NK-92 treated with Interleukin-12 subunit alpha and Interleukin-12 subunit beta, amount 100 ng/mL, for 24 hours (cell line): ENCODE results near the gene MYO19.
"Not testable (repeated sequence)": the region's sequence is repeated elsewhere in the genome, so short reads cannot be mapped to it uniquely, and the experiment has no call there.

Source experiments
- DNase-seq: peaks from one replicate; lab custom pipeline; 2025; lab: John Stamatoyannopoulos, UW

The MYO19 gene

GRCh38 chr17:36461330-36462110, 73.1 kb downstream of the MYO19 start:
- DNase-seq, result no peak

DNA sequence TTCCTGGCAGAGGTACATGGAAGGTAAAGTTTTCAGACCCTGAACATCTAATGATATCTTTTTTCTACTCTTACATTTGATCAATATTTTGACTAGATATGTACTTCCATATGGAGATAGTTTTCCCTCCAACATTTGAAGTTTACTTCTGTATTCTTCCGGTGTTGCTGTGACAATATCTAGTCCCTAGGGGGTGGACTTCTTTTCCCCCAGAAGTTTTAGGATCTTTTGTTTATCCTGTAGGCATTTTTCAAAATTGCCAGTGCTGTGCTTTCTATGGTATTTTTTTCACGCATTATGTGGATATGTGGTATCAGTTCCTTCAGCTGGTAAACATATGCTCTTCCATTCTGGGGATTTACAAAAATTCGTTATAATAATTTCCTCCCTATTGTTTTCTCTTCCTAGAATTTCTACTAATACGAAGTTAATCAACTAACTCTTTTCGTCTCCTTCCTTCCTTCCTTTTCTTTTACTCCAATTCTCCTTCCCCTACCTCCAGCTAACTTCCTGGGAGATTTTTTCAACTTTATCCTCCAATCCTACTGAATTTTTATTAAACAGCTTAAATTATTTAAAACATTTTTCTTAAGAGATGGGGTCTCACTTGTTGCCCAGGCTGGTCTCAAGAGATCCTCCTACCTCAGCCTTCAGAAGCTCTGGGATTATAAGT, 74.3 kb downstream of the MYO19 start:
- DNase-seq, result no peak

GRCh38 chr17:36459601-36460000, 75.1 kb downstream of the MYO19 start:
- DNase-seq, result no peak

DNA sequence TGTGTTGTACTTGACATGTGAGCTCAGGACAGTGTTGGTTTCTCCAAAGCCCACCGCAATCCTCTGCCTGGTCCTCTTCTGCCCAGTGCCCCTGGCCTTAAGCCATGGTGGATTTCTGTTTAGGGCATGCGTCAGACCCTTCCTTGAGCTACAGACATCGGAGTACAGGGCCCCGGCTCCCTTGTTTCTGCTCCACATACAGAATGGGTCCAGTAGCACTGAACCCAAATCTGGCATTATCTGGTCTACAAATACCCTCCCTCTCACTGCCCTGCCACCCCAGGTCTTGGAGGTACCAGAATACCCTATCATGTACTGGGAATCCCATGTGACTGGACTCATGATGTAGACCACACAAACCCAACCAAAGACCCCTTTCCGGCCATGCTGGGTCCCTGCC, 75.6 kb downstream of the MYO19 start:
- DNase-seq, result no peak

DNA sequence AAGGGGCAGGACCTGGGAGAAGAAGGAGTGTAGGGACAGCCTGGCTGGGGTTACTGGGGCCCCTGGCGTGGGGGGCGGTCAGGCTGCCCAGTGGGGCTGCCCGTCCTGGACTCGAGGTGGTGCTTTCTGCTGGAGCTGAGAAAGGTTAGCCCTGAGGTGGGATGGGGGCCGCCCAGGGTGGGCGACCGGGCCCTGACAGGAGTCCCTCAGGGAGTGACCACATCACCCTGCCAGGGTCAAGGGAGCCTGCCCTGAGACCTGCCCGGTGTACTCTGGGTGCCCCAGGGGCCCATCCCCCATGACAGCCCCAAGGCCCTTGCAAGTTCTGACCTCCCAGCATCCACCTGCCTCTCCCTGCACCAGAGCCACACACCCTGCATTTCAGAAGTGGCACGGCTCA, 77.0 kb downstream of the MYO19 start:
- not testable (repeated sequence) for DNase-seq

GRCh38 chr17:36452888-36453287, 81.8 kb downstream of the MYO19 start:
- DNase-seq, result not testable (repeated sequence)

DNA sequence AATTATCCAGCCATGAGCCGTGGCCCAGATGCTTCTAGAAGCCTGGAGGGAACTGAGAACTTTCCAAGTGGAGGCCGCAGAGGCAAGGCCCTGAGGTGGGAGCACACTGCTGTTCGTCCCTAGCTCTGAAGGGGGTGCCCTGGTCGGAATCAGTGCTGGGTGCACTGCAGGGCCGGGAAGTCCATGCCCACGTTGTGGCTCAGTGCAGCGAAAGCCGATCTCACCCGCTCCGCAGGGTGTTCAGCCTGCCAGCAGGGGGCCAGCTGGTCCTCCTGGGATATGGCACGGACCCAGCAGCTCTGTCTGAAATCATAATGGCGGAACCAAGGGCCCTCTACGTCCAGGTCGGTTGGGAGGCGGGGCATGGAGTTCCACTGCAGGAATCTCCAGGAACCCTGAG, 84.7 kb downstream of the MYO19 start:
- DNase-seq, result not testable (repeated sequence)
